ENCODE results near the gene NET1. TPM values are rescaled to one million over a fixed set of nuclear protein-coding genes. Genes with fewer than 3 reads are reported as not detected.

The NET1 gene
- polyA plus RNA-seq, 2 of the 4 experiments (the other 2 are of a cell fraction): 42.9 to 132 TPM

DNA sequence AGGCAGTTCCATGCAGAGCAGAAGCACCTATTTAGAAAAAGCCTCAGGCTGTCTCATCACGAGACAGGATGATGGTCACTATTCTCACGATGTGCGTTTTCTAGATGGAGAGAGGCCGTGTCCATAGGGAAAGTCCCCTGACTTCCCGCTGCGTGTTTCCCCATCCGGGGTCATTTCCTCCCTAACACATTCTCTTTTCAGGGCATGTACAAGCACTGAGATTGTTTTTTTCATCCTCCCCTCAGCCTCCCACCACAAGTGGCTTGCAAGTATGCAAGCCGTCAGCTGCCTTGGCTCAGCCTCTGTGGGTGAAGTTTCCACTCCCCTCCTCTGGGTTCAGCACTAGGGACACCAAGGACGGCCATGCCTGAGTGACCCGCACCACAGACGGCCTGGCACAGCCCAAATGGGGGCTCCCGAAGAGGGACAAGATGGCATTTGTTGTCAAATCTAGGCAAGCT is 89.7 kb downstream of the NET1 start:
- FAIRE-seq: no peak
- H3K4me2 ChIP-seq: no peak overlapping the region
- POLR2A ChIA-PET: no interaction called here
- DNase-seq (ENCODE audit: low read depth in 1 of 2, low spot score in 1 of 2): no peak
- WGBS (ENCODE audit: missing lambda C conversion rate): 77% methylated on average over 10 of the region's 12 CpGs
- no peaks in the 10 kb centered on the region for H3K4me1 ChIP-seq
- TF ChIP-seq TFCP2L1 (CRISPR knock-in tag; IDR thresholded peaks at IDR 0.05): no peak
- no peak for TF ChIP-seq SMC3 (IDR thresholded peaks at IDR 0.05)
- TF ChIP-seq GATA3 (IDR thresholded peaks at IDR 0.05; ENCODE audit: borderline replicate concordance): no peak
- no peak for TF ChIP-seq CEBPB (IDR thresholded peaks at IDR 0.05)
- no peak for TF ChIP-seq KDM1A (IDR thresholded peaks at IDR 0.05; ENCODE audit: low read depth)
- no peak for TF ChIP-seq SREBF2 (IDR thresholded peaks at IDR 0.05)
- ATAC-seq: no peak
- H3K4me3 ChIP-seq: no peak overlapping the region
- CTCF ChIA-PET: interaction anchor here (1.2 to 4.8 kb wide), 3 partner anchors 15 to 121 kb away, joined by 3 to 23 read pairs (median 3); no protein-coding TSS in a partner anchor
- no peak overlapping the region for H3K27ac ChIP-seq
- H3K9me3 ChIP-seq: no peaks in the 10 kb centered on the region

GRCh38 chr10:5502571-5503476 is 90.5 kb downstream of the NET1 start:
- 82% methylated on average over 14 of the region's 14 CpGs for WGBS (ENCODE audit: missing lambda C conversion rate)
- CTCF ChIA-PET: interaction anchor here (4.8 kb wide), 1 partner anchor 120 kb away, joined by 23 read pairs; no protein-coding TSS in a partner anchor

More at GRCh38 chr10:5502571-5503476, 90.5 kb downstream of the NET1 start:
- TF ChIP-seq JUN (IDR thresholded peaks at IDR 0.05): no peak
- TF ChIP-seq BHLHE40 (IDR thresholded peaks at IDR 0.05; ENCODE audit: low read depth, low read length): no peak
- TF ChIP-seq CHD4 (IDR thresholded peaks at IDR 0.05; ENCODE audit: borderline replicate concordance): no peak
- no peak for TF ChIP-seq EP300 (IDR thresholded peaks at IDR 0.05)
- no peak for TF ChIP-seq HMGXB4 (CRISPR knock-in tag; IDR thresholded peaks at IDR 0.05; ENCODE audit: borderline replicate concordance)
- TF ChIP-seq CBX8 (IDR thresholded peaks at IDR 0.05): no peak
- no peak for TF ChIP-seq PBX3 (IDR thresholded peaks at IDR 0.05)
- no peak for TF ChIP-seq HES2 (IDR thresholded peaks at IDR 0.05)
- TF ChIP-seq KDM1A (IDR thresholded peaks at IDR 0.05; ENCODE audit: low read depth): no peak
- TF ChIP-seq FOSB (CRISPR knock-in tag; IDR thresholded peaks at IDR 0.05): no peak
- no peak for TF ChIP-seq ESRRA (IDR thresholded peaks at IDR 0.05; ENCODE audit: borderline replicate concordance, low read length)
- no peak for TF ChIP-seq HOXB5 (CRISPR knock-in tag; IDR thresholded peaks at IDR 0.05)
- no peak for TF ChIP-seq RCOR1 (IDR thresholded peaks at IDR 0.05; ENCODE audit: low read depth, low read length)
- TF ChIP-seq RNF2 (IDR thresholded peaks at IDR 0.05; ENCODE audit: borderline replicate concordance, low read depth): no peak
- TF ChIP-seq HOXB13 (CRISPR knock-in tag; IDR thresholded peaks at IDR 0.05; ENCODE audit: low read depth): no peak
- no peak for TF ChIP-seq ATOH8 (CRISPR knock-in tag; IDR thresholded peaks at IDR 0.05; ENCODE audit: low read depth)
- no peak for TF ChIP-seq ZFP36 (IDR thresholded peaks at IDR 0.05; ENCODE audit: borderline replicate concordance, partially characterized antibody)
- DNase-seq (ENCODE audit: low read depth in 1 of 2, low spot score in 1 of 2) (no peak), FAIRE-seq (no peak), ATAC-seq (no peak)
- POLR2A ChIA-PET: no interaction called here
- no peak overlapping the region for H3K27ac ChIP-seq
- no peaks in the 10 kb centered on the region for H3K4me1 ChIP-seq
- no peak overlapping the region for H3K4me3 ChIP-seq
- no peak overlapping the region for H3K4me2 ChIP-seq
- no peaks in the 10 kb centered on the region for H3K9me3 ChIP-seq
